Transverse colon (tissue), 4 donors: ENCODE data around the gene ZNF845. TPM values are rescaled to one million over a fixed set of nuclear protein-coding genes. Genes with fewer than 3 reads are reported as not detected.
"Not testable (repeated sequence)": the region's sequence is repeated elsewhere in the genome, so short reads cannot be mapped to it uniquely, and the experiment has no call there.

ENCODE experiments used
- DNase-seq: peaks from one replicate; pipeline ENCODE4 v3.0.0-alpha.2; 2019
- H3K27ac ChIP-seq, 4 donors: fragments of 200-600 bp; sonication (generic); 2 replicates each; pipeline ENCODE4 v1.5.1; 2016 to 2018; ENCODE audit warnings: inconsistent platforms in 4 of 4
- H3K27me3 ChIP-seq: fragments of 200-600 bp; sonication (generic); 2 replicates; pipeline ENCODE4 v1.5.1; 2017; ENCODE audit warnings: inconsistent platforms
- H3K36me3 ChIP-seq, 4 donors: fragments of 200-600 bp; sonication (generic); 2 replicates each; pipeline ENCODE4 v1.5.1; 2017 to 2019; ENCODE audit warnings: inconsistent platforms in 4 of 4
- H3K4me1 ChIP-seq, 4 donors: fragments of 200-600 bp; sonication (generic); 2 replicates each; pipeline ENCODE4 v1.5.1; 2017 to 2020; ENCODE audit warnings: inconsistent platforms in 4 of 4
- H3K4me3 ChIP-seq, 4 donors: fragments of 200-600 bp; sonication (generic); 1 replicate in 1 of 4; 2 replicates in 3 of 4; pipeline versions ENCODE4 v1.5.1 to v1.6.1; 2017 to 2019; ENCODE audit warnings: inconsistent platforms in 4 of 4
- H3K9me3 ChIP-seq, 2 donors: fragments of 200-600 bp; sonication (generic); 2 replicates each; pipeline ENCODE4 v1.5.1; 2017 to 2019; ENCODE audit warnings: inconsistent platforms in 2 of 2
- EP300 ChIP-seq: sonication (generic); formaldehyde crosslinking; IDR thresholded peaks from one replicate; pipeline ENCODE4 v1.6.1; 2017; ENCODE audit warnings: antibody characterized with exemption, low read depth
- POLR2A ChIP-seq: fragments of 450-650 bp; IDR thresholded peaks from one replicate; pipeline ENCODE4 v1.6.1; 2016; ENCODE audit warnings: antibody characterized with exemption, mild to moderate bottlenecking, moderate library complexity
- POLR2AphosphoS5 ChIP-seq, 3 donors: sonication (generic); formaldehyde crosslinking; IDR thresholded peaks; one replicate each; pipeline ENCODE4 v1.6.1; 2016; ENCODE audit warnings: antibody characterized with exemption in 3 of 3
- WGBS, 2 donors: methylation state at CpG; one replicate each; pipeline ENCODE4 v1.1.5; 2018; ENCODE audit warnings: low coverage in 1 of 2; 5-methylcytosine and 5-hydroxymethylcytosine counted together
- in situ Hi-C, 4 donors: fragments of 200-750 bp; cut with MboI; loops; one replicate each; pipeline versions ENCODE4 v1.15.0 to v1.15.1; 2017; ENCODE audit warnings: low sequenced_read_pairs in 3 of 4, low pct_ligation_motif_present in 1 of 4, low pct_unique_long_range_greater_than_20kb in 1 of 4
- intact Hi-C: fragments of 100-400 bp; cut with DNase I; formaldehyde crosslinking; loops from one replicate; pipeline ENCODE4 v1.15.1; 2023; ENCODE audit warnings: low total_unique reads
- total RNA-seq, 4 donors: library from RNA; depleted of rRNA; stranded (reverse); fragments of >200 nt; gene quantifications; one replicate each; pipeline ENCODE4 v1.1.0, GENCODE V29; 2016
- TF ChIP-seq, protein P1 (sequence below), 5 experiments: fragments of 200-600 bp in 3 of 5; fragments of 450-650 bp in 2 of 5; sonication (generic) in 3 of 5; IDR thresholded peaks; 1 replicate in 2 of 5; 2 replicates in 3 of 5; pipeline ENCODE4 v1.5.1; 2016 to 2017; ENCODE audit warnings: antibody characterized with exemption in 5 of 5, inconsistent platforms in 3 of 5, mild to moderate bottlenecking in 2 of 5, moderate library complexity in 1 of 5

ZNF845 gene
- total RNA-seq, 4 donors from 2014 or later: 1.6 to 8.4 (median 5.9) TPM

DNA sequence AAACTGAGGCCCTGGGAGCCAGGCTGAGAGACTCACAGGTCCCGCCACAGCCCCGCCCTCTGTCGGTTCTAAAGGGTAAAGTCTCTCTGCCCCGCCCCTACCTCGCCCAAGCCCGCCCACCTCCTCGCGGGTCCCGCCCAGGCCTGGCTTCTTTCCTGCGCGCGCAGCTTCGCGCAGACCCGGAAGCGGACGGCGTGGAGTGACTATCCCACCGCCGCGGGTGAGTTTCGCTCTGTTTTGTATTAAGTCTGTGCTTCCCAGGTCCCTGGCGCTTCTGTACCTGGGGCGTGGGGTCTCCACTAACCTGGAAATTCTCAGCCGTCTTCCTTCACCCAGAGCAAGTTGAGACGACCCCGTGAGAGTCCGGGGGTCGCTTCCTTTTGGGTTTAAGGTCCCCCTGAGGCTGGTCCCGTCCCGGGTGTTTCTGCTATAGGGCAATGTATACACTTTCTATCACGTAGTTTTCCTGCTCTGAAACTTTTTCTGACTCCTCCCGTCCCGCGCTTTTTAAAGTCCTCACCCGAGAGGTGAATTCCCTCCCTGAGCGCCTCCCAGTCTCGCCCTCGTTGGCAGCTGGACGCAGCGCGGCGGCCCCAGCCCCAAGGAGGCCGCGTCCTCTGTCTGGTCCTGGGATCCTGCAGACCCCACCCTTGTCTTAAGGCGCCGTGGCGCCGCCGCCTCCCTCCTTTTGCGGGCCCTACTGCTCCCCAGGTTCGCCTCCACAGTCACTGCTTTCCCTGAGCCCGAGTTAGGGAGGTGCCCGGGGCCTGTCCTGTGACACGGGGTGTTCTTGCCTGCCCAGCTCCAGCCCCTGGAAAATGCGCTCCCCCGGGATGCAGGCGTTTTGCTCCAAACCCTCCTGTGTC, 61.7 kb downstream of the ZNF845 start, which contains the start of gene ZNF765:
TSS of gene ZNF765 (plus strand) at position 176 of the 866 bp plus-strand sequence. CDS start 2,867 bp downstream, outside the sequence.
- Histone ChIP-seq H3K27ac (peak within 1 kb of the TSS; percentile 79 to 97 (median 92)), H3K4me1 (peaks cover 4 to 25% (median 17%) of the 10 kb centered on the region in 4 donors), H3K36me3 (peaks cover 0 to 21% (median 8%) of the 10 kb centered on the region in 4 donors), H3K27me3 (no peaks in the 10 kb centered on the region), H3K4me3 (peak within 1 kb of the TSS; percentile 50 to 95 (median 92)), H3K9me3 (peaks cover 3 to 4% of the 10 kb centered on the region in 2 donors)
- TF ChIP-seq EP300 (no peak), POLR2AphosphoS5 (IDR thresholded peaks at IDR 0.05) (peak; percentile 75 to 92 (median 90)), POLR2A (peak; percentile 86)
- TF ChIP-seq, protein P1, sequence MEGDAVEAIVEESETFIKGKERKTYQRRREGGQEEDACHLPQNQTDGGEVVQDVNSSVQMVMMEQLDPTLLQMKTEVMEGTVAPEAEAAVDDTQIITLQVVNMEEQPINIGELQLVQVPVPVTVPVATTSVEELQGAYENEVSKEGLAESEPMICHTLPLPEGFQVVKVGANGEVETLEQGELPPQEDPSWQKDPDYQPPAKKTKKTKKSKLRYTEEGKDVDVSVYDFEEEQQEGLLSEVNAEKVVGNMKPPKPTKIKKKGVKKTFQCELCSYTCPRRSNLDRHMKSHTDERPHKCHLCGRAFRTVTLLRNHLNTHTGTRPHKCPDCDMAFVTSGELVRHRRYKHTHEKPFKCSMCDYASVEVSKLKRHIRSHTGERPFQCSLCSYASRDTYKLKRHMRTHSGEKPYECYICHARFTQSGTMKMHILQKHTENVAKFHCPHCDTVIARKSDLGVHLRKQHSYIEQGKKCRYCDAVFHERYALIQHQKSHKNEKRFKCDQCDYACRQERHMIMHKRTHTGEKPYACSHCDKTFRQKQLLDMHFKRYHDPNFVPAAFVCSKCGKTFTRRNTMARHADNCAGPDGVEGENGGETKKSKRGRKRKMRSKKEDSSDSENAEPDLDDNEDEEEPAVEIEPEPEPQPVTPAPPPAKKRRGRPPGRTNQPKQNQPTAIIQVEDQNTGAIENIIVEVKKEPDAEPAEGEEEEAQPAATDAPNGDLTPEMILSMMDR (IDR thresholded peaks at IDR 0.05): peak; percentile 38 to 79 (median 56)
- peak; percentile 96 for DNase-seq
- intact Hi-C loops (no loop called here), in situ Hi-C loops (no loop called here)
- WGBS, 2 donors: 0% methylated on average over 55 of the region's 58 CpGs; no CpG with 5 or more reads in 1 of the 2 donors

DNA sequence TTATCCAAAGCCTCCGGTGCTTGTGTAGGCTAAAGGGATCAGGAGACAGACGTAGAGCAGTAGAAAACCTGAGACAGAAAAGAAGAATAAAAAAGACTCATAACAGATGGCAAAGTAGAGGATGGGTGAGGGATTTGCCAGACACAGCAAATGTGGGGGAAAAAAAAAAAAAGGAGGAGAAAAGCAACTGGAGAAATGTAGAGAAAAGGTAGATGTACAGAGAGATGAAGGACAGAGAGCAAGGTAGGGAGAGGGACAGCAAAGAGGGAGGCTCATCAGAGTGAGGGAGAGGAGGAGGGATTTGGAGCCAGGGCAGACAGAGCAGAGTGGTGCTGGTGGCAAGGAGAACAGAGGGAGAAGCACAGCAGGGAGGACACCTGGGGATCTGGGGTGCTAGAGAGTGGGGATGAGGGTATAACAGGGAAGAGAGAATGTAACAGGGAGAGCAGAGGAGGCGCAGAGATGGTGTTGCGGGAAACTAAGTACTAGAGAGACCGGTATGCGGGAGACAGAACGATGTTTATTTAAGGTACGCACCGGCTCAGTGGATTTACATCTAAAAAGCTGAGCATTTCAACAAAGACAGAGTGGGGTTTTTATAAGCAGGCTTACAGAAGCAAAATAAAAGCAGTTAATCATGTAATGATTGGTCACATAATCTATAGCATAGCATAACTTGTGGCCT, 62.4 kb downstream of the ZNF845 start:
- Histone ChIP-seq H3K36me3 (peaks cover 0 to 28% (median 10%) of the 10 kb centered on the region in 4 donors), H3K4me3 (peak overlapping the region; percentile 50 to 95 (median 92)), H3K27ac (peak overlapping the region; percentile 79 to 97 (median 92)), H3K4me1 (peaks cover 4 to 25% (median 17%) of the 10 kb centered on the region in 4 donors)
- intact Hi-C loops, H3K27me3 ChIP-seq, in situ Hi-C loops, DNase-seq, H3K9me3 ChIP-seq: not testable (repeated sequence)
- WGBS, 2 donors: 16% methylated on average over 9 of the region's 9 CpGs; no CpG with 5 or more reads in 1 of the 2 donors

DNA sequence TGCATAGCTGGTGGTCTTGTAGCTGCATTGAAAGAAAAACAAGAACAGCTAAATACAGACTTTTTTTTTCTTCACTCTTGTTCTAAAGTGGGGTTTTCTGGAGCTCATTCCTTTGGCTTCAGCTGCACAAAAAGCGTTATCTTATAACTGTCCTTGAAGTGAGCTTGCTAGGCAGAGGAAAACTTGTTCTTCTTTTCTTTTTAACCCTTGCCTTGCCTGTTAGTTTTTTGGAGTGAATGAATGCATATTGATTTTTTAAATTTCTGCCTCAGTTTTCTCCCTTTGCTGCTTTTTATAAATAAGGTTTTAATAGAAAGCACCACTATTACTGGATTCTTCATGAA, 62.9 kb downstream of the ZNF845 start:
- 0 to 17% methylated on average over 1 of the region's 1 CpG for WGBS, 2 donors
- in situ Hi-C loops (no loop called here), intact Hi-C loops (no loop called here)
- Histone ChIP-seq H3K4me3 (peak overlapping the region in 1 of 4 donors; percentile 92), H3K9me3 (peaks cover 3 to 8% of the 10 kb centered on the region in 2 donors), H3K4me1 (peaks cover 4 to 25% (median 17%) of the 10 kb centered on the region in 4 donors), H3K27ac (no peak overlapping the region), H3K36me3 (peaks cover 0 to 33% (median 12%) of the 10 kb centered on the region in 4 donors), H3K27me3 (no peaks in the 10 kb centered on the region)
- TF ChIP-seq POLR2AphosphoS5 (IDR thresholded peaks at IDR 0.05): no peak
- TF ChIP-seq EP300: no peak
- TF ChIP-seq POLR2A: no peak
- TF ChIP-seq, protein P1 (IDR thresholded peaks at IDR 0.05): no peak
- DNase-seq: no peak

DNA sequence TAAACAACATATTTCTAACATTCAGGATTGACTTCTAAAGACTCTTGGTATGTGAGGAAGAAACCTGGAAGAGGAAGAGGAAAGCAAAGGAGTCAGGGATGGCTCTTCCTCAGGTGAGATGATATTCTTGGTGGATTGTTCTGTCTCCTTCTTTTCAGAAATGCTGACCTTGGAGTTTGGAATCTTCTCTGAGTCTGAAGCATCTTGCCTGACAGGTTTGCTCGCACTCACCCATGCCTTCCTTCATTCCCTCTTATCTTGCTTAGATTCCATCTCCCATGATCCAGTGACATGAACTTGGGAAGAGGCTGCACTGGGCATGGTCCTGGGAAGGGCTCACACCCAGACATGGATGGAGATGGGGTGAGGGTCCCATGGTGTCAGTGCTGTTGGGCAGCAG, 64.4 kb downstream of the ZNF845 start:
- Histone ChIP-seq H3K36me3 (peaks cover 0 to 46% (median 18%) of the 10 kb centered on the region in 4 donors), H3K4me1 (peaks cover 4 to 25% (median 17%) of the 10 kb centered on the region in 4 donors), H3K9me3 (peaks cover 5 to 14% of the 10 kb centered on the region in 2 donors)
- H3K27ac ChIP-seq, H3K27me3 ChIP-seq, H3K4me3 ChIP-seq, in situ Hi-C loops, DNase-seq, intact Hi-C loops: not testable (repeated sequence)
- 96 to 100% methylated on average over 1 of the region's 1 CpG for WGBS, 2 donors

Other genes with a start within 250 kb of the ZNF845 start
- gene ZNF160, start 230.3 kb upstream of the ZNF845 start, total RNA-seq: 10 to 100 TPM; 23.9 to 47.0 (median 33.6) TPM
- gene ZNF415, start 200.8 kb upstream of the ZNF845 start, total RNA-seq: 10 to 100 TPM in 2 of 4 donors, 1 to 10 TPM in 1, not detected in 1; 5.6 to 11.5 (median 10.8) TPM
- 10 to 100 TPM in 2 of 4 donors, 1 to 10 TPM in 2; 5.6 to 12.5 (median 9.9) TPM for gene ZNF347, start 174.7 kb upstream of the ZNF845 start, total RNA-seq
- 1 to 10 TPM in 2 of 4 donors, under 1 TPM in 1, not detected in 1; 1.00 to 4.4 (median 2.6) TPM for gene ZNF665, start 140.4 kb upstream of the ZNF845 start, total RNA-seq
- 1 to 10 TPM; 3.4 to 9.7 (median 6.7) TPM for gene ZNF677, start 78.9 kb upstream of the ZNF845 start, total RNA-seq
- not detected for gene VN1R2, start 75.5 kb upstream of the ZNF845 start, total RNA-seq
- not detected for gene VN1R4, start 66.0 kb upstream of the ZNF845 start, total RNA-seq
- gene ZNF525, start 32.0 kb downstream of the ZNF845 start, total RNA-seq: 10 to 100 TPM in 3 of 4 donors, 1 to 10 TPM in 1; 9.0 to 34.8 (median 19.5) TPM
- gene ZNF765, start 61.4 kb downstream of the ZNF845 start, total RNA-seq: 10 to 100 TPM in 3 of 4 donors, 1 to 10 TPM in 1; 6.0 to 14.3 (median 11.2) TPM
- gene ZNF761, start 98.2 kb downstream of the ZNF845 start, total RNA-seq: 10 to 100 TPM in 2 of 4 donors, 1 to 10 TPM in 2; 3.0 to 15.1 (median 10.2) TPM
- 1 to 10 TPM; 1.9 to 3.8 (median 3.3) TPM for gene ZNF813, start 134.0 kb downstream of the ZNF845 start, total RNA-seq
- gene ZNF331, start 204.4 kb downstream of the ZNF845 start, total RNA-seq: 10 to 100 TPM in 1 of 4 donors, 1 to 10 TPM in 3; 3.7 to 15.7 (median 5.8) TPM